AG04449 (cell line): ENCODE results near the gene ZBTB7A.

ENCODE experiments used
- CTCF ChIA-PET: fragments of 350-600 bp; formaldehyde crosslinking; extraction: SDS; loops from one replicate; lab custom pipeline; 2021; ENCODE audit warnings: antibody characterized with exemption; lab: Yijun Ruan, JAX
- POLR2A ChIA-PET: fragments of 400-600, 350-600 bp; formaldehyde crosslinking; extraction: SDS; loops from one replicate; lab custom pipeline; 2020; ENCODE audit warnings: antibody characterized with exemption, inconsistent platforms; lab: Yijun Ruan, JAX
- DNase-seq: peaks from one replicate; pipeline ENCODE4 v3.0.0-alpha.2; 2010; ENCODE audit warnings: low read depth, low spot score
- H3K4me3 ChIP-seq: 2 replicates; pipeline ENCODE4 v1.5.1; 2011; ENCODE audit warnings: low read depth, mild to moderate bottlenecking, control low read depth, low read length
- TF ChIP-seq, protein P1 (sequence below): IDR thresholded peaks from one replicate; pipeline ENCODE4 v1.5.1; 2011; ENCODE audit warnings: mild to moderate bottlenecking, moderate library complexity, low read length, control low read depth, inconsistent platforms; ENCODE audit not compliant: insufficient read depth; ENCODE audit errors: missing control alignments

ZBTB7A gene

DNA sequence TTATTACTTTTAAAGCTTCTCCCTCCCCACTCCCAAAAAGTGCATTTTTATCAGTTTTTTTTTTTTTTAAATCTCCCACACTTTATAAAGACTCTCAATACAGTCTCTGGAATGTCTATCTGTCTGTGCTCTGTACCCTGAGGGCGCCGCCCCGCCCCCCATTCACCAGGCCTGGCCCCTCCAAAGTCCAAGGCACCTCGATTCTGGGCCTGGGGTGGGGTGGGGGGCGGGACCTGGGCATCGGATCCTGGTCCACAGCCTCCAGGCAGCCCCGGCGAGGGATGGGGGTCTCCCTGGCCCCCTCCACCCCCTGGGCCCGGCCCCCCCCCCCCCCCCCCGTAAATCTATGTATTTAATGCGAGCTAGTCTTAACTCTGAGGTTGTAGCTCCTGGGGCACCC is 23.3 kb downstream of the ZBTB7A start:
- no peak overlapping the region for H3K4me3 ChIP-seq
- ChIA-PET CTCF (no interaction called here), POLR2A (no interaction called here)
- no peak for DNase-seq
- TF ChIP-seq, protein P1, sequence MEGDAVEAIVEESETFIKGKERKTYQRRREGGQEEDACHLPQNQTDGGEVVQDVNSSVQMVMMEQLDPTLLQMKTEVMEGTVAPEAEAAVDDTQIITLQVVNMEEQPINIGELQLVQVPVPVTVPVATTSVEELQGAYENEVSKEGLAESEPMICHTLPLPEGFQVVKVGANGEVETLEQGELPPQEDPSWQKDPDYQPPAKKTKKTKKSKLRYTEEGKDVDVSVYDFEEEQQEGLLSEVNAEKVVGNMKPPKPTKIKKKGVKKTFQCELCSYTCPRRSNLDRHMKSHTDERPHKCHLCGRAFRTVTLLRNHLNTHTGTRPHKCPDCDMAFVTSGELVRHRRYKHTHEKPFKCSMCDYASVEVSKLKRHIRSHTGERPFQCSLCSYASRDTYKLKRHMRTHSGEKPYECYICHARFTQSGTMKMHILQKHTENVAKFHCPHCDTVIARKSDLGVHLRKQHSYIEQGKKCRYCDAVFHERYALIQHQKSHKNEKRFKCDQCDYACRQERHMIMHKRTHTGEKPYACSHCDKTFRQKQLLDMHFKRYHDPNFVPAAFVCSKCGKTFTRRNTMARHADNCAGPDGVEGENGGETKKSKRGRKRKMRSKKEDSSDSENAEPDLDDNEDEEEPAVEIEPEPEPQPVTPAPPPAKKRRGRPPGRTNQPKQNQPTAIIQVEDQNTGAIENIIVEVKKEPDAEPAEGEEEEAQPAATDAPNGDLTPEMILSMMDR, result no peak

DNA sequence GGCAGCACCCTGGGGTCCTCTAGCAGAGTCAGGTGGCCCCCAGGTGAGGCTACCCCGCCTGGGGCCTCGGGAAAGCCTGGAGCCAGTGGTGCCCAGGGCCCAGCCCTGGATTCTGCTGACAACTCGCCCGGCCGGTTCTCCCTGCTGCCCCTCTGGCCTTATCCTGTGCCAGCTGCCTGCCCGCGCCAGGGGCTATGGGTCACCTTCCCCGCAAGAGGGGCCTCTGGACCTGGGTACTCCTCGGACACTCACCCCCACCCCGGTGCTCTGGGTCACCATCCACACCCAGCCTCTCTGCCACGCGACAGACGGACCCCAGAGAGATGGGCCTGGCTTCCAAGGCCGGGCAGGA is 24.0 kb downstream of the ZBTB7A start:
- H3K4me3 ChIP-seq, result no peak overlapping the region
- TF ChIP-seq, protein P1, result no peak
- POLR2A ChIA-PET, result no interaction called here
- DNase-seq, result no peak
- CTCF ChIA-PET, result no interaction called here

DNA sequence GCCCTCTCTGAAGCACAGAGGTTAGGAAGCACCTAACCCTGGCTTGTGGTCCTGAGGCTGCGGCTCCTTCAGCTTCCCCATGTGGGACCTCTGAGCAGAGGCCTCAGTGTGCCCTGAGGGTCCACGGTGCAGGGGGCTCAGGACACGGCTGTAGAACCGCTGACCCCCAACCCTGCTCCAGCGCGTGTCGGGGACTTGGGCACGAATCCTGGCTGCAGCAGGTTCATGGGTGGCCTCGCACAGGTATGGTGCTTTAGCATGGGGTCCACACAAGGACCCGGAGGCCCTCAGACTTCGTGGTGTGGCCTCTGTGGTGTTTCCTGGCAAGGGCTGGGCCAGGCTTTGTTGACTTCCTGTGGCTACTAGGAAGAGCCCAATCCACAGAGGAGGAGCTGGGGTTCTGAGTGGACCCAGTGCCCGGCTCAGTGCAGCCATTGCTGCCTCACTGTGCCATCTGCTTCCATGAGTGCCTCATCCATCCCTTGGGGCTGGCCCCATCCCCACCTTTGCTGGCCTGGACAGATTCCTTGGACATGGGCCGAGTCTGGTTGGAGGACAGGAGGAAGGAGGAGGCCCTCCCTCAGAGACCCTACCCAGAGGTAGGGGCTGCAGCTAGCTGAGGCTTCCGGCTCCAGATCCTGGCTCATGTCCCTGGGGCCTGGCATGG is 24.5 kb downstream of the ZBTB7A start:
- no peak for DNase-seq
- ChIA-PET CTCF (no interaction called here), POLR2A (no interaction called here)
- H3K4me3 ChIP-seq, result no peak overlapping the region
- TF ChIP-seq, protein P1, result no peak

DNA sequence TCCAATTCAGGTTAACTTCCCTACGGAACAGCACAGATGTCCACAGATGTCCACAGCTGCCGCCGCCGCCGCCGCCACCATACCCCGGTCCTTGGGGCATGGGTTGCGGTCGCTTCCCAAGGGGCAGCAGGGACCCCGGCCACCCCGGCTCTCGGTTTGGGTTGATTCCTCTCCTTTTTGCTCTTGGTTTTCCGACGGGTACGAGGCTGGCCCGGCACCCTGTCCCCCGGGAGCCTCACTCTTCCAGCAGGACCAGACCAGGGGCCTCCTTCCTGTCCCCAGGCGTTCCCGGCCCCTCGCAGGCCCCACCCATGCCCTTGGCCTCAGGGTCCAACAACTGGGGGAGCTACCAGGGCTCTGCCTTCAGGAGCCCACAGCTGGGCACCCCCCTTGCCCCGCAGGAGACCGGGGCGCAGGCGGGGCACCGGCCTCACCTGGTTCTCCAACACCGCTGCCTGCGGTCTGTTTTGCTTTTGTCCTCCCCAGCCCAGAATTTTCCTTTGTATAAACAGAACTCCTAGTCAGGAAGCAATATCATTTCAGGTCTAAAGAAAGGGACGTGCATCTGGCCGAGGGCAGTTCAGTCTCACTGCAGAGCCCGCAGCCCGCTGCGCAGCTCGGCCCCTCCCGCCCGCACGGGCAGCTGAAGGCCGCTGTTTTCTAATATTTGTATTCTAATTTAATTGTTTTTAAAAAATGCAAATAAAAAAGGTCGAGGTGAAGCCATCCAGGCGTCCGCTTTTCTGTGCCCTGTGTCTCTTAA is 27.9 kb downstream of the ZBTB7A start:
- TF ChIP-seq, protein P1, result no peak
- ChIA-PET POLR2A (no interaction called here), CTCF (no interaction called here)
- no peak for DNase-seq
- H3K4me3 ChIP-seq, result no peak overlapping the region

DNA sequence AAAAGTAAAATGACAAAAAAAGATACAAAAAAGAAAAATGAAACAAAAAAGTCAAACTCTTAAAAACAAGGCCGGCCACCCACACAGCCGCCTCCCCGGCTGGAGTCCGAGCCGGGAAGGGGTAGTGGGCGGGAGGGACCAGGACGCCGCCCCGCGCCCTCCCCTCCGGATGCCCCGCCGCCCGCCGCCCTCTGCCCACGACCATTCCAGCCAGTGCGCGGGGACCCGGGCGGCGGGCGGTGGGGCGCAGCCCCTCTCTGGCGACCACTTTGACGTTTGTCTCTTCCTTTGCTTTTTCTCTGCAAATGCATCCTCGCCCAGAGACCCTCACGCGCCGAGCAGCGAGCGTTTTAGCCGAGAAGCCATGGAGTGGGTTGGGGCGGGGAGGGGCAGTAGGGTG is 28.6 kb downstream of the ZBTB7A start:
- ChIA-PET POLR2A (no interaction called here), CTCF (no interaction called here)
- TF ChIP-seq, protein P1, result no peak
- H3K4me3 ChIP-seq, result no peak overlapping the region
- no peak for DNase-seq

DNA sequence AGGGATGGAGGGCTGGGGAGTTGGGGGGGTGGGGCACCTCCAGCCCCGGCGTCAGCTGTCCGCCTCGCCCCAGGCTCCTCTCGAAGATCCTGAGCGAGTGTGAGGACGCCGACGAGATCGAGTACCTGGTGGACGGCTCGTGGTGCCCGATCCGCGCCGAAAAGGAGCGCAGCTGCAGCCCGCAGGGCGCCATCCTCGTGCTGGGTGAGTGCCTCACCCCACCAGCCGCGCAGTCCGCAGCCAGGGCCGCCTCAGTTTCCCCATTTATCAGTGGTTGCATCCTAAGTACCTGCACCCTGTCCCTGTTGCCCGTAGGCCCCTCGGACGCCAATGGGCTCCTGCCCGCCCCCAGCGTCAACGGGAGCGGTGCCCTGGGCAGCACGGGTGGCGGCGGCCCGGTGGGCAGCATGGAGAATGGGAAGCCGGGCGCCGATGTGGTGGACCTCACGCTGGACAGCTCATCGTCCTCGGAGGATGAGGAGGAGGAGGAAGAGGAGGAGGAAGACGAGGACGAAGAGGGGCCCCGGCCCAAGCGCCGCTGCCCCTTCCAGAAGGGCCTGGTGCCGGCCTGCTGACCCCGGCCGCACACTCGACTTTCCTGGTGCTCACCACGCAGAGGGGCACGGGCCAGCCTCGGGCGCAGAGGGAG is 29.3 kb downstream of the ZBTB7A start:
- POLR2A ChIA-PET, result no interaction called here
- TF ChIP-seq, protein P1, result no peak
- no peak overlapping the region for H3K4me3 ChIP-seq
- CTCF ChIA-PET, result no interaction called here
- DNase-seq, result no peak
